Activated CD8-positive, alpha-beta memory T cell treated with anti-CD3 and anti-CD28 coated beads for 24 hours (primary cell): ENCODE data around the gene DGUOK.

Source experiments
- DNase-seq: peaks from one replicate; pipeline ENCODE4 v3.0.0-alpha.2; 2020

The DGUOK gene

GRCh38 chr2:74001781-74002504, 75.3 kb downstream of the DGUOK start:
- DNase-seq: no peak

GRCh38 chr2:74002505-74003421, 76.1 kb downstream of the DGUOK start:
- peak; percentile 90 for DNase-seq

DNA sequence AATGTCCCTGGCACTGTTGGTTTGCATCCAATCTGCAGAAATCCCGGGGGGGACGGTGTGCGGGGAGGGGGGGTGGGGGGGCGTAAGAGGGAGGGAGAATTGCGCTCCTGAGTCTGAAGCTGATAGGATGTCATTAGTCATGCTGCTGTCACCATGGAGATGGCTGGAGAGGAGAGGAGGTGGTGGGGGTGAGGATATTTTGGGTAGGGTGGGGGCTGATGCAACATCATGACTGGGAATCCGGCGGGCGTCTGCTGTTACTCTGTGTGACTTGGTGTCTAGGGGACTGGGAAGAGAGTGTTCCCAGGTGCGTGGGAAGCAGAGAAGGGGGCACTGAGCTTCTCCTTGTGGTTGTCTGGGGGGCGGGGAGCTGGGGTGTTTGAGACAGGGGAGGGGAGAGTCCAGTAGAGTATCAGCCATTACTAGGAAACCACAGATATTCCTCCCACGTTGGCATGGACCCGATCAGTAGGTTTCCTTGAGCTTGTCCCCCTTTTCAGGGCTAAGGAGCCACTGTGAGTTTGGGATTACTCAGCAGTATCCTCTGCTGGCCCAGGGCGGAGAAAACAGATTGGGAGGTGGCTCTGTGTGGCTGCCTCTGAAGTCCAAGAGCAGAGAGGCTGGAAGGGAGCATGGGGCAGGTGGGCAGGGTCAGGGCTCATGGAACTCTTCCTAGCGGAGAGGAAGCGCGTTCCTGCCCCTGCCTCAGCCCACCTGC, 77.0 kb downstream of the DGUOK start:
- DNase-seq: no peak

- no peak for DNase-seq
Observed at GRCh38 chr2:74004212-74005182, 77.8 kb downstream of the DGUOK start.

DNA sequence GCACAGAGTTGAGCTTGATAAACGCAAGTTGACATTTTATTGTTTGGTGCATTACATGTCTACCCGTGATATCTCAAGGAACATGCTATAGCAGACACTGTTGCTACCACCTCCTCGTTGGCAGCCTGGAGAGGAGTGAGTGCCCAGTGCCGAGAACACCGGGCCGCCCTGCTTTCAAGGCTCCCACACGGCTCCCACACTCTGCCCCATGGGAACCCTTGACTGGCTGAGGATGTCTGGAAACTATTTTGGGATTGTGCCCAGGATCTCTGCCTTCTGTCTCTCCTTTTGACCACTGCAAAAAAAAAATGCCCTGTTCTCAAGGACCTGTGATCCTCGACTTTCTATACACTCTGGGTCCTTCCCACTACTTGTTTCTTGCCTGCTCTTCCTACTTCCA, 79.1 kb downstream of the DGUOK start:
- peak; percentile 9 for DNase-seq

GRCh38 chr2:74006459-74006858, 79.8 kb downstream of the DGUOK start:
- peak; percentile 40 for DNase-seq

- peak; percentile 38 for DNase-seq
Observed at GRCh38 chr2:74007121-74007520, 80.4 kb downstream of the DGUOK start.

GRCh38 chr2:74007711-74008110, 81.0 kb downstream of the DGUOK start:
- DNase-seq: peak; percentile 7
